Trophoblast cell (in vitro differentiated cells and primary cell): ENCODE measurements around the gene MT1A.

ENCODE experiments used
- DNase-seq, 2 donors: peaks; one replicate each; pipeline ENCODE4 v3.0.0-alpha.2; 2016
- H2AFZ ChIP-seq: 2 replicates; pipeline ENCODE4 v1.6.1; 2013; ENCODE audit warnings: low read length, moderate library complexity, mild to moderate bottlenecking; ENCODE audit not compliant: insufficient read depth, poor library complexity
- H2AK5ac ChIP-seq: 2 replicates; pipeline ENCODE4 v1.6.1; 2013; ENCODE audit warnings: mild to moderate bottlenecking, low read length
- H2BK120ac ChIP-seq: 2 replicates; pipeline ENCODE4 v1.6.1; 2013; ENCODE audit warnings: low read length, mild to moderate bottlenecking, moderate library complexity; ENCODE audit not compliant: insufficient read depth, poor library complexity
- H2BK12ac ChIP-seq: 2 replicates; pipeline ENCODE4 v1.6.1; 2013; ENCODE audit warnings: mild to moderate bottlenecking, low read length, moderate library complexity
- H2BK5ac ChIP-seq: 2 replicates; pipeline ENCODE4 v1.6.1; 2013; ENCODE audit warnings: low read length, low read depth, moderate library complexity, mild to moderate bottlenecking; ENCODE audit not compliant: poor library complexity
- H3K14ac ChIP-seq: 2 replicates; pipeline ENCODE4 v1.6.1; 2013; ENCODE audit warnings: mild to moderate bottlenecking, low read length
- H3K18ac ChIP-seq: 2 replicates; pipeline ENCODE4 v1.6.1; 2013; ENCODE audit warnings: mild to moderate bottlenecking, low read length
- H3K23ac ChIP-seq: 2 replicates; pipeline ENCODE4 v1.6.1; 2013; ENCODE audit warnings: low read length
- H3K27ac ChIP-seq: 2 replicates; pipeline ENCODE4 v1.5.1; 2013; ENCODE audit warnings: low read depth, mild to moderate bottlenecking, inconsistent platforms, low read length, moderate library complexity
- H3K27me3 ChIP-seq: 2 replicates; pipeline ENCODE4 v1.6.1; 2013; ENCODE audit warnings: inconsistent platforms, mild to moderate bottlenecking, low read length, moderate library complexity; ENCODE audit not compliant: insufficient read depth
- H3K36me3 ChIP-seq, 2 experiments: 1 replicate in 1 of 2; 2 replicates in 1 of 2; pipeline ENCODE4 v1.6.1; 2013; ENCODE audit warnings: low read length in 2 of 2, mild to moderate bottlenecking in 2 of 2, moderate library complexity in 1 of 2; ENCODE audit not compliant: insufficient read depth in 2 of 2, control insufficient read depth in 1 of 2
- H3K4ac ChIP-seq: 2 replicates; pipeline ENCODE4 v1.6.1; 2013; ENCODE audit warnings: low read depth, mild to moderate bottlenecking, low read length, moderate library complexity
- H3K4me1 ChIP-seq, 2 experiments: 1 replicate in 1 of 2; 2 replicates in 1 of 2; pipeline ENCODE4 v1.6.1; 2013; ENCODE audit warnings: low read length in 2 of 2, mild to moderate bottlenecking in 2 of 2, moderate library complexity in 1 of 2; ENCODE audit not compliant: insufficient read depth in 2 of 2, control insufficient read depth in 1 of 2
- H3K4me2 ChIP-seq: 2 replicates; pipeline ENCODE4 v1.6.1; 2013; ENCODE audit warnings: inconsistent platforms, mild to moderate bottlenecking, low read length, moderate library complexity
- H3K4me3 ChIP-seq: 2 replicates; pipeline ENCODE4 v1.5.1; 2013; ENCODE audit warnings: mild to moderate bottlenecking, low read depth, low read length, inconsistent platforms
- H3K79me1 ChIP-seq: one replicate; pipeline ENCODE4 v1.6.1; 2013; ENCODE audit warnings: low read length
- H3K79me2 ChIP-seq: 2 replicates; pipeline ENCODE4 v1.6.1; 2013; ENCODE audit warnings: low read length, mild to moderate bottlenecking; ENCODE audit not compliant: control insufficient read depth, insufficient read depth, poor library complexity
- H3K9ac ChIP-seq: 2 replicates; pipeline ENCODE4 v1.6.1; 2013; ENCODE audit warnings: mild to moderate bottlenecking, low read length
- H3K9me3 ChIP-seq: 2 replicates; pipeline ENCODE4 v1.6.1; 2013; ENCODE audit warnings: low read depth, mild to moderate bottlenecking, control low read depth, inconsistent platforms, low read length; ENCODE audit not compliant: insufficient read depth
- H4K12ac ChIP-seq: 2 replicates; pipeline ENCODE4 v1.6.1; 2013; ENCODE audit warnings: low read depth, mild to moderate bottlenecking, low read length, moderate library complexity
- H4K8ac ChIP-seq: 2 replicates; pipeline ENCODE4 v1.6.1; 2013; ENCODE audit warnings: low read depth, mild to moderate bottlenecking, low read length, moderate library complexity
- H4K91ac ChIP-seq: one replicate; pipeline ENCODE4 v1.6.1; 2013; ENCODE audit warnings: low read depth, mild to moderate bottlenecking, low read length, moderate library complexity
- WGBS: extraction: QIAGEN DNeasy Blood & Tissue Kit; methylation state at CpG from one replicate; pipeline ENCODE4 v1.1.7; 2013; ENCODE audit warnings: missing lambda C conversion rate; ENCODE audit not compliant: insufficient read length, insufficient coverage; ENCODE audit errors: extremely low coverage; 5-methylcytosine and 5-hydroxymethylcytosine counted together

Gene MT1A

DNA sequence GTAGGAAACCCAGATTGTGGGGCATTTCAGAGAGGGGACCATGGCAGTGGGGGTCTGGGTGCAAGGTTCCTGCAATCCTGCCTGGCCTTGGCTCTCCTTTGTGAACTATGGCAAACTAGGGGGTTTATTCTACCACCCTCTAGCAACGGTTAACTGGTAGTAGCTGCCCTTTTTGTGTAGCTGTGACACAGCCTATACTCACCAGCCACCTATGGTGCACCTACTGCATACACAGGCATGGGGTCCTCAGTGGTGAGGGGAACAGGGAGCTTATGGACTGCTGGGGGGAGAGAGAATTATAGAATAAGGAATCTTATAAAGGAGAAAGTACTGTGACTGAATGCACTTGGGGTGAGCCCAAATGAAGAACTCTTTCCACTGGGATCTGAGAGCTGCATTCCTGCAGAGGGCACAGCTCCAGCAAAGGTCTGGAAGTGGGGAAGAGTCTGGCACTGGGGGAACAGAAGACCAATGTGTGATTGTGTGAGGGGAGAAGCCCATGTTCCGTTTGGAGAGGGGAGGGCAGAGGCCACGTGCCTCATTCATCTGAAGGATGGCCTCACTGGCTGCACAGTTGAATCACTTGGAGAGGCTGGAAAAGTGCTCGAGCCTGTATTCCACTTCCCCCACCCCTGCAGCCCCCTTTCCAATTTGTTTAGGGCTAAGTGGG is 45.9 kb downstream of the MT1A start:
- H2BK5ac ChIP-seq, result no peak overlapping the region
- peaks cover 8% of the 10 kb centered on the region for H3K79me1 ChIP-seq
- H2BK120ac ChIP-seq, result no peak overlapping the region
- peaks cover 1% of the 10 kb centered on the region for H3K79me2 ChIP-seq
- no peak overlapping the region for H3K14ac ChIP-seq
- peaks cover 4 to 10% of the 10 kb centered on the region in 2 experiments for H3K4me1 ChIP-seq
- peaks cover 1% of the 10 kb centered on the region for H3K9me3 ChIP-seq
- no peak overlapping the region for H3K4me3 ChIP-seq
- H3K23ac ChIP-seq, result no peak overlapping the region
- no CpG with 5 or more reads among the region's 4 CpGs for WGBS
- no peak for DNase-seq
- no peak overlapping the region for H4K12ac ChIP-seq
- H4K8ac ChIP-seq, result no peak overlapping the region
- no peak overlapping the region for H3K18ac ChIP-seq
- no peak overlapping the region for H3K4me2 ChIP-seq
- no peak overlapping the region for H2BK12ac ChIP-seq
- no peaks in the 10 kb centered on the region for H3K36me3 ChIP-seq
- no peak overlapping the region for H4K91ac ChIP-seq
- no peak overlapping the region for H2AFZ ChIP-seq
- no peaks in the 10 kb centered on the region for H3K27me3 ChIP-seq
- no peak overlapping the region for H3K4ac ChIP-seq
- H2AK5ac ChIP-seq, result no peak overlapping the region
- H3K9ac ChIP-seq, result no peak overlapping the region
- H3K27ac ChIP-seq, result no peak overlapping the region

DNA sequence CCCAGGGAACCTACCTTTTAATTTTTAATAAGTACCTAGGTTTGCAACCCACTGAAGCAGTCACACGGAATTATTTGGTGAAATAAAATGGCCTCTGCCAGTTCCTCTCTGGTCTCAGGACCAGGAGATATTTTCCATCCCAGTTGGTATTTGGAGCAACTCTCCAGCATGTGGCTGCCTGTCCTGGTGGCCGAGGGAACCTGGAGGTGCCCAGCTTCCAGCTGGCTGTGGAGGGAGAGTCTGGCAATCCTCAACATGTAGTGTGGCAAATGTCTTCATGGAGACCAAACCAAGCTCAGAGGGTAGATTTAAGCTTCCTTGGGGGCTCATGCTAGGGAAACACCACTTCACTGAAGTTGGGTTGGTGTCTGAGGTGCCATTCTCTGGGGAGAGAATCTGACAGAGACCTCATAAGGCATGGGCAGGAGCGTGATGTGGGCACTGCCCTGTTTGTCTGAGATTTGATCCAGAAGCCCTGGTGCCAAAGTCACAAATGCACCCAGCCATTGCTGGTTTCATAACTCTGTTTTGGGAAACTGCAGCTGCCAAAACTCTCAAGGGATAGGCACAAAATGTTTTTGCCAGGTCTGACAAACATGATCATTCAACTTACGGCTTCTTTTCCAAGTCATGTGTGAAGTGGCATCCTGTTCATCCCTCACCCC is 46.6 kb downstream of the MT1A start:
- Histone ChIP-seq H3K14ac (no peak overlapping the region), H3K79me2 (peaks cover 1% of the 10 kb centered on the region), H3K27ac (no peak overlapping the region), H4K12ac (no peak overlapping the region), H3K23ac (no peak overlapping the region), H3K4me1 (peaks cover 4 to 10% of the 10 kb centered on the region in 2 experiments), H3K4ac (no peak overlapping the region), H3K9ac (no peak overlapping the region), H3K27me3 (no peaks in the 10 kb centered on the region), H3K9me3 (peaks cover 4% of the 10 kb centered on the region), H3K4me2 (no peak overlapping the region), H2BK120ac (no peak overlapping the region), H2BK5ac (no peak overlapping the region), H2AFZ (no peak overlapping the region), H3K79me1 (peaks cover 8% of the 10 kb centered on the region), H4K91ac (no peak overlapping the region), H3K4me3 (no peak overlapping the region), H2BK12ac (no peak overlapping the region), H4K8ac (no peak overlapping the region), H3K36me3 (no peaks in the 10 kb centered on the region), H3K18ac (no peak overlapping the region), H2AK5ac (no peak overlapping the region)
- WGBS, result no CpG with 5 or more reads among the region's 4 CpGs
- DNase-seq, result no peak

DNA sequence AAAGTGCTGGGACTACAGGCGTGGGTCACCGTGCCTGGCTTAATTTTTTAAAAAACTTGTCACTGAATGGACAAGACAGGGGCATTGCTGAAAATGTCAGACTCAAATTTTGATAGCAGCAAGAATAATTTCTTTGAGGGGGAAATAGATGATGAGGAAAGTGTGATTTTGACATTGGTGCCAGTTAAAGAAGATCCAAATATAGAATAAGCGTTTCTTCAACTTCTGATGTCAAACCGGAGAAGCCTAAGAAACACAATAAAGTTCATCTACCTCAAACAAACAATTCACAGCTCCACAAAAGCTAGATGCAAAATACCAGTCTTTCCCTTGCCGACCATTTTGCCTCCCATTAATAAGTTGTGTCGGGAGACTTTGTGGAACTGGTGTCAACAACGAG is 48.3 kb downstream of the MT1A start:
- peaks cover 8% of the 10 kb centered on the region for H3K79me1 ChIP-seq
- H2AFZ ChIP-seq, result no peak overlapping the region
- no peak overlapping the region for H4K8ac ChIP-seq
- H2BK120ac ChIP-seq, result no peak overlapping the region
- H3K4me1 ChIP-seq, result peaks cover 6 to 10% of the 10 kb centered on the region in 2 experiments
- H3K27me3 ChIP-seq, result no peaks in the 10 kb centered on the region
- no peak overlapping the region for H4K91ac ChIP-seq
- no peak for DNase-seq
- H3K9me3 ChIP-seq, result peaks cover 6% of the 10 kb centered on the region
- no peak overlapping the region for H2AK5ac ChIP-seq
- no peak overlapping the region for H2BK5ac ChIP-seq
- H3K36me3 ChIP-seq, result no peaks in the 10 kb centered on the region
- H2BK12ac ChIP-seq, result no peak overlapping the region
- H3K14ac ChIP-seq, result no peak overlapping the region
- H3K4me2 ChIP-seq, result no peak overlapping the region
- H3K23ac ChIP-seq, result no peak overlapping the region
- H3K4me3 ChIP-seq, result no peak overlapping the region
- H3K4ac ChIP-seq, result no peak overlapping the region
- H3K18ac ChIP-seq, result no peak overlapping the region
- H3K9ac ChIP-seq, result no peak overlapping the region
- WGBS, result no CpG with 5 or more reads among the region's 7 CpGs
- H3K27ac ChIP-seq, result no peak overlapping the region
- H4K12ac ChIP-seq, result no peak overlapping the region
- peaks cover 1% of the 10 kb centered on the region for H3K79me2 ChIP-seq

GRCh38 chr16:56688762-56689161 is 50.3 kb downstream of the MT1A start:
- H3K14ac ChIP-seq, result no peak overlapping the region
- no peak overlapping the region for H2BK120ac ChIP-seq
- DNase-seq, result no peak
- H3K79me1 ChIP-seq, result no peaks in the 10 kb centered on the region
- H2BK5ac ChIP-seq, result no peak overlapping the region
- H3K36me3 ChIP-seq, result no peaks in the 10 kb centered on the region
- H3K4me3 ChIP-seq, result no peak overlapping the region
- H3K27ac ChIP-seq, result no peak overlapping the region
- H3K79me2 ChIP-seq, result no peaks in the 10 kb centered on the region
- WGBS, result no CpG with 5 or more reads among the region's 1 CpG
- H3K4me1 ChIP-seq, result peaks cover 5 to 7% of the 10 kb centered on the region in 2 experiments
- no peak overlapping the region for H3K4ac ChIP-seq
- no peak overlapping the region for H4K91ac ChIP-seq
- H3K18ac ChIP-seq, result no peak overlapping the region
- H3K4me2 ChIP-seq, result no peak overlapping the region
- H3K23ac ChIP-seq, result no peak overlapping the region
- H4K12ac ChIP-seq, result no peak overlapping the region
- no peak overlapping the region for H2AFZ ChIP-seq
- peaks cover 5% of the 10 kb centered on the region for H3K9me3 ChIP-seq
- H3K27me3 ChIP-seq, result no peaks in the 10 kb centered on the region
- H4K8ac ChIP-seq, result no peak overlapping the region
- no peak overlapping the region for H2BK12ac ChIP-seq
- no peak overlapping the region for H2AK5ac ChIP-seq
- H3K9ac ChIP-seq, result no peak overlapping the region
